Glomerular endothelial cell (primary cell): ENCODE data around the gene KIF9. TPM values are rescaled to one million over a fixed set of nuclear protein-coding genes. Genes with fewer than 3 reads are reported as not detected.
"Not testable (repeated sequence)": the region's sequence is repeated elsewhere in the genome, so short reads cannot be mapped to it uniquely, and the experiment has no call there.

ENCODE experiments used
- DNase-seq: peaks from one replicate; pipeline ENCODE4 v3.0.0-alpha.2; 2011; ENCODE audit warnings: low read depth, low spot score; ENCODE audit errors: extremely low read depth
- total RNA-seq: library from RNA; depleted of rRNA; stranded (reverse); fragments of >200 nt; gene quantifications from 2 replicates; pipeline ENCODE4 v1.2.3, GENCODE V29; 2015

KIF9 gene
- total RNA-seq, 1 donor from 2014 or later, result 13.9 TPM

DNA sequence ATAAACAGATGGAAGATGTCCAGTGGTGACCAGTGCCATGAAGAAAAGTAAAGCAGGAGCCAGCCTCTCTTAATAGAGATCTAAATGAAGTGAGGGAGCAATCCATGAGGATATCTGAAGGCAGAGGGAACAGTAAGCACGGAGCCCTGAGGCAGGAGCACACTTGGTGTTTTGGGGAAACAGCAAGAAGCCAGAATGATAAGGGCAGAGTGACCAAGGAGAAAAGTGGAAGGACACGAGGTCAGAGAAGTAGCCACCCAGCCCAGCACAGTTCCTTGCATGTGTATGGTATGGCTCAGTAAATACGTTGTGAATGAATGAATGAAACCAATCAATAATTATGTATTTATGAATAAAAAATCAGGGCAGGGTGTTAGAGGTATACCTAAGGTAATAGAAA is 11.8 kb upstream of the KIF9 start:
- no peak for DNase-seq

DNA sequence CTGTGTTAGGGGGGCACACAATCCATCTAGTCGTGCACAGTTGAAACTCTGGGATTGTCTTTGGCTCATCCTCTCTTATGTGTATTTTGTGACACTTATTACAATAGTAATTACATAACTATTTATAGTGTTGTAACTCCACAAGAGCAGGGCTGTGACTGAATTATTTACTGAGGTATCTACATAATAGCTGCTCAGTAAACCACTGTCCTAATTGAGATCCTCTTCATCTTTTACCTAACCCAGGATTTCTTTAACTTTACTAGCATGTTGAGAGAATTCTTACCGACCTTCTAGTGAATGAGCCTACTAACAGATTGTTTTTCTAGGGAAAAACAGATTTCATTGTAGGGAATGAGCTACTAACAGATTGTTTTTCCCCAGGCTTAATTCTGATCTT is 11.2 kb upstream of the KIF9 start:
- DNase-seq, result no peak

DNA sequence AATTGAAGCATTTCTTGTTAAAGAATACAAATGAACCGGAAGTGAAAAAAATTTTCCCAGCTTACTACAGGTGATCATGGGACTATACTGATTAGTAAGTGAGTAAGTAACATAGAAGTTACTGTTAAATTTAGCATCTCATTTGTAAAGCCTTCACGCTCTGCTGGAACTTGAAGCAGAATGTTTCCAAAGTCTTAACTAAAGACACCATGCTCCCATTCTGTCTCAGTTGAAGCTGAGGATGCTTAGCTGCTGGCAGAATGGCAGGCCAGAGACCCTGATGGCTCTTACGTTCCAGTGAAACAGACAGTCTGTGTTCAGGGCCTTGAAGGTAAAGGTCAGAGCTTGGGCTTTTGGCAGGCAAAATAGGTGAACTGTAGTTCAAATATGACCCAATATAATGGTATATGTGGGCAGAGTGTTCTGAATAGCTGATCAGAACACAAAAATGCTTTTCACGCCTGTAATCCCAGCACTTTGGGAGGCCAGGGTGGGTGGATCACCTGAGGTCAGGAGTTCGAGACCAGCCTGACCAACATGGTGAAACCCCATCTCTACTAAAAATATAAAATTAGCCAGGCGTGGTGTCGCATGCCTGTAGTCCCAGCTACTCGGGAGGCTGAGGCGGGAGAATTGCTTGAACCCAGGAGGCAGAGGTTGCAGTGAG is 9.3 kb upstream of the KIF9 start:
- not testable (repeated sequence) for DNase-seq

DNA sequence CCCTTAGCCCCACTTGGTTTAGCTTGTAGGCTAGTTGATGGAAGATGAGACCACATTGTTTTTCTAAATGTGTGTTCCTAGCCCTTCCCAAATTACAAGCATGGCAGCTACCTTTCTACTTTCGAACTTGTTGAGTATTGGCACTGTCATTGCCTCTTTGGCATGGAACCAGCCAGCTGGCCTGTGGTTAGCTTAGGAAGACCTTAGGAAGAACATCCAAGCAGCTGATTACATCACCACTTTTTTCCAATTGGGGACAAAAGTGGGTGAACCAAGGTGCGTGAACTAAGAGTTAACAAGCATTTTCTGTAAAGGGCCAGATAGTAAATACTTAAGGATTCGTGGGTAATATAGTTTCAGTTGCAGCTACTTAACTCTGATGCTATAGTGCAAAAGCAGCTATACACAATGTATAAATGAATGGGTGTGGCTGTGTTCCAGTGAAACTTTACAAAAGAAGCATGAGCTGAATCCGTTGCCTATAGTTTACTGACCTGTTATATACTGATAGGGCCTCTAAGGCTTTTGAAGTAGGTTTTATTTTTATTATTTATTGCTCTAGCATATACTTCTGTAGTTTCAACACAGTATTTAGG is 8.7 kb upstream of the KIF9 start:
- no peak for DNase-seq

DNA sequence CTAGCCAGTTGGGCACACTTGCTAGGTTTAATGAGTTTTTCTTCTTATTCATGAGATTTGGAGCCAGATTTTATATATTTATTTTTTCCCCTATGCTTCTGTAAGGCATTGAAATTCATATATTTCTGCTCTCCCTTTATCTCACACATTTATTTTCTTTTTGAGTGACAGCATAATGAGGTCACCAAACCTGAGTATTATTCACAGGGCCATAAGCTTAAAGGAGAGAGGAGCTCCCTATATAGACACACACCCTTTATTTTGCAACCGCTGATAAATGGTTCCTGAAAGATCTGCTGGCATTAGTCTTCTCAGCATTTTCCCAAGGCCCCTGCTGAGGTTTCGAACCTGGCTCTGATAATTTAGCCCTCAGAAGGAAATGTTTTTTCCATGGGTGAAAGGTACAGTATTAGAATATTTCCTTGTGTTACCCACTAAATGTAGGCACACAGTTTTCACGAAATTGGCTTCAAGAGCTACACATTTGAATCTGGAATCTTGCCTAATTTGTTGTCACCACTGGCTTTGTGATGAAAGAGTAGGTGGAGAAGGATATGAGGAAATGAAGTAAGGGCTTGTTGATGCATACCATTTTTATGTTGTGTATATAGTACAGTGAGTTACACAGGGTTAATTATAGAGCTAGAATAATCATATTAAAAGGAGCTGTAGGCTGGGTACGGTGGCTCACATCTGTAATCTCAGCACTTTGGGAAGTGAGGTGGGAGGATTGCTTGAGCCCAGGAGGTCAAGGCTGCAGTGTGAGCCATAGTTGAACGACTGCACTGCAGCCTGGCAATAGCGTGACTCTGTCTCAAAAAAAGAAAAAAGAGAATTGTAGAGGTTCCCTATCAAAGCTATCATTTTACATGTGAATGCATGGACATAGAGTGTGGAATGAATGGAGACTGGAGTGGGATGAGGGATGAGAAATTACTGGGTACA is 6.6 kb upstream of the KIF9 start:
- DNase-seq, result no peak

DNA sequence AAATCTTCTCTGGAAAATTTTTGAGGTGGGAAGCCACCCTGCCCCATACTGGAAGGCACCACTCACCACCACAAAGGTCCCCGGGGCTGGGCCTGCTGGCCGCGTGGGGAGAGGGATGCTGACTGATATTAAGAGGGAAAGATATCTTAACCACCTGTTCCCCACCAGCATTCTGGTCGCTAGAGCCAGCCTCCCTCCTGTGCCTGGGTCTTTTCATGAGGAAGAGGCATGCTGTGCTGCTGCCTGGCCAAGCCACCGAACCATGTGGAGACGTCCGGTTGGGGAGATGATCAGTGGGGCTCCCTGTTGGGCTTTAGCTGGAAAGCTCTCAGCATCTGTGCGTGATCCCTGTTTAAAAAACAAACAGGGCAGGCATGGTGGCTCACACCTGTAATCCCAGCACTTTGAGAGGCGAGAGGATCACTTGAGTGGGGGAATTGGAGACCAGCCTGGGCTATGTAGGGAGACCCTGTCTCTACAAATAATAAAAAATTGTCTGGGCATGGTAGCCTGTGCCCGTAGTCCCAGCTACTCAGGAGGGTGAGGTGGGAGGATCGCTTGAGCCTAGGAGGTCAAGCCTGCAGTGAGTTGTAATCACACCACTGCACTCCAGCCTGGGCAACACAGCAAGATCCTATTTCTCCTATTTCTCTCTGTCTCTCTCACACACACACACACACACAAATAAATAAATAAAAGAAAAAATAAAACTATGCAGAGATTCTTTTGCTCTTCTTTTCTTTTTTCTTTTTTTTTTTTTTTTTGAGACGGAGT is 1.2 kb upstream of the KIF9 start:
- DNase-seq, result no peak

DNA sequence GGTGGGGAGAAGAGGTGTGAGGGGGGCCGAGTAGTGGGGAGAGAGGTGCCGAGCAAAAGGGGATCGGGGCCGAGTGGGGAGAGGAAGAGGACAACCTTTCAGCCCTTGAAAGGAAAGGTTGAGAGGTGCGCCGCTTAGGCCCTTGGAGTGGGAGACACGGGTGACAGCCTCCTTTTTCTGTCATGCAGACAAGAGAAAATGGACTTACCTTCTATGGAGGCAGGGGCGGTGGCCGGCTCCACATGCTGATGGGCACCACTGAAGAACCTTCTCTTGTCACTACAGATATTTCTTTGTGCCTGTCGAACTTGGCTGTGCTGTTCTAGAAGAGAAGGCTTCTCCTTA is 566 bp upstream of the KIF9 start:
- DNase-seq, result no peak

DNA sequence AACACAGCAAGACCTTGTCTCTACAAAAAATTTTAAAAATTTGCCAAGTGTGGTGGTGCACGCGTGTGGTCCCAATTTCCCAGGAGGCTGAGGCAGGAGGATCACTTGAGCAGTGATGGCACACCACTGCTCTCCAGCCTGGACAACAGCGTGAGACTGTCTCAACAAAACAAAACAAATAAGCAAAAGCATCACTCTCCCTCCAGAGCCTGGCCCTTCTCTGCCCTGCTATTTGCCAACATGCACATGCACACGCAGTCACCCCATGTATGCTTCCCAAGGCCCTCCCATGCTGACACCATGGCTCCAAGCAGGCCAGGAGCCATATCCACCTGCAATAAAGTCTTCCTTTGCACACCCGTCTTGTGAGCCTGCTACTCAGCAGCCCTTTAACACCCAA is 2.1 kb downstream of the KIF9 start:
- DNase-seq, result no peak

DNA sequence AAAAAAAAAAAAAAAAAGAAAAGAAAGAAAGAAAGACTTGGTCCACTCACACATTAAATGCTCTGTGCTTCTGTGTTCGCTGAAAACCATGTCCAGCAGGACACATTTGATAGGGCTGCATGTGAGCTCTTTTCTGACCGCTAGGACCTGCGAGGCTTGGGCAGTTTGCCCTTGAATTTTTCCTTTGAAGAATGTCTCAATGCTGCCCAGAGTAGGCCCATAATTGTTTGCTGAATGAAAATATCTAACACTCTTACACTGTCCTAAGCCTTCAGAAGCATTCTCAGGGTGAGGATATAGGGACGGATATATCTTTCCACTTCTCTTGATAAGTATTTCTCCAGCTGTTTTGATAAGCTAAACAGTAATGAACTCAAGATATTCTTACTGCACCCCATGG is 6.0 kb downstream of the KIF9 start:
- DNase-seq, result no peak

DNA sequence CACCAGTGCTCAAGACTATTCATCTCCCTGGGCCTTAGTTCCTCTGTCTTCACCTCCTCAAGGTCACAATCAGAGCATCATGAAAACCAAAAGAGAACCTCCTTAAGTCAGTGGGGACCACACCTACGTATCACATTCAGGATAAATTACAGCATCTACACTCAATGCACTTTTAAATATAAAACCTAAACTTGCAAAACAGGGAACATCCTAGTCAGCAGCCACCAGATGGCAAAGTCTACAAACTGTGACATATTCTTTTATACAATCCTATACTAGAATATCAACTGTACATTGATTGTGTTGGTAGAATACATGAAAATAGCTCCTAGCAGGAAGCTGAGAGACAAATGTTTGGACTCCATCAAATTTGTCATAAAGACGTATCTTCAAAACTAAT is 7.9 kb downstream of the KIF9 start:
- DNase-seq, result no peak

DNA sequence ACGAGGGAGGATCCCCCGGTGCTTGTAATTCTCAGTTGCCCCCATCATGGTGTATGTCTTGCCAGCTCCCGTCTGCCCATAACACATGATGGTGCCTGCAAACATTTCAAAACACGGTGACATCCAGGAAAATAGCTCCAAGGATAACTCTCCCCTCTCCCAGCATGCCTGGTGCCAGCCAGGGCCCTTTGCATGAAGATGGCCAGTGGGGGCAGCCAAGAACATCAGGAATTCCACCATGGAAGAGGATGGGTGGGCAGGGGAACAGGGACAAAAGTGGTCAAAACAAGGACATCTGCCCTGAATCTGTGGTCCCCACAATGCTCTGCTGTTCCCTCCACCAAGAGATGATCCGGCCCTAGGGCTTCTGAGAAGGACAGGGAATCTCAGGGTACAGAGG is 9.0 kb downstream of the KIF9 start:
- DNase-seq, result no peak

DNA sequence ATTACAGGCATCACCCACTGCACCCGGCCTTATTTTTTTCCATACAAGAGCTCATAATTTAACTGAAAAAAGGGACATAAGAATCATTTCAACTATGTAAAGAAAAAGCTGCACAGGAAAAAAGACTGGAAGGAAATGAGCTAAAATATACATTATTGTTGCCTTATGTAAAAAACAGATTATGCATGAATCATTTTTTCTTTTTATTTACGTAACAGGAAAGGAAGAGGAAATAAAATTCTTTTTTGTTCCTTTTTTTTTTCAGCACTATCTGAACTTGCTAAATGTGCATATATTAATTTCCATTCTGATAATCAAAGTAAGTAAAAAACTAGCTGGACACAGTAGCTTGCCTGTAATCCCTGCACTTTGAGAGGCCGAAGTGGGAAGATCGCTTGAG is 12.1 kb downstream of the KIF9 start:
- no peak for DNase-seq

DNA sequence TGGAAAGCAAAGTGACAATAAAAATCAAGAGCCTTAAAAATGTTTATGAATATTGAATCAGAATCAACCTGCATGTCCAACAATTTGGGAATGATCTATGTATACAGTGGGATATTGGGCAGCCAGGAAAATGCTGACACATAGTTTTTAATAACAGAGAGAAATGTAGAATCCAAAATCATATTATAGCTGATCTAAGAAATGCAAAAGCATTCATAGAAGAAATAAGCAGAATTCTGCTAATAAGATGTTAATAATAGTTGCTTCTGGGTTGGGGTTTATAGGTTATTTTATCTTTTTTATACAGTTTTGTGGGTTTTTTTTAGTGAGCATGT is 15.1 kb downstream of the KIF9 start:
- no peak for DNase-seq

DNA sequence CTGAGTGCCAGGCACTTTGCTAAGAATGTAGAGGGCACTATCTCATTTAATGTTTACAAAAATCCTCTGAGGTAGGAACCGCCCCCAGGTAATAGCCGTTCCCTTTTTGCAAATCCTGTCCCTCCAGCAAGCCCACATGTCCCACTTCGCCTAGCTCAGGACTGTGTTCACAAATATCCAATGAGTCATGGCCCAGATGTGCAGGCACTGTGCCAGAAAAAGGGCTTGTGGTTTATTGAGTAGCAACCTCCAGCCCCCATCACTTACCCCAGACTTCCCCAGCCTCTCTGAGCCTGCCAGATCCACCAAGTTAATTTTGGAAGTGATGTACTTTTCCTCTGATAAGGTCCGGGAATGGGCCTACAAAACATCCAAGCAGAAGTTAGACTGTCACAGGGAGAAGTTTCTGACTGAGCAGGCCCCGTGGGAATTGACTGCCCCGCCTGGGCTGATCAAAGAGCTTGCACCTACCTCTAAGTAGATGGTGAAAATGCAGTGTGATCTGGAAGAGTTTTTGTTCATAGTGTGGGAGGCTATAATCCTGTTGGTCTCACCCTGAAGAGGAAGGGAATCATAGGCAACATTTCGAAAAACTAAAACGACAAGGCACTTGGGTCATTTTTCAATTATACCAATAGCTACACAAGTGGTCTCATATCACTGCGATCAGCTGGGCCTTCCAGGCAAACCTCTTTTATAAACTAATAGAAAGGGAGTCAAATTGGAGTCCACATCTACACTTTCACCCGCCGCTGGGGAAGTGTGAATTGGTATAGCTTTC is 15.7 kb downstream of the KIF9 start:
- peak; percentile 75 for DNase-seq

DNA sequence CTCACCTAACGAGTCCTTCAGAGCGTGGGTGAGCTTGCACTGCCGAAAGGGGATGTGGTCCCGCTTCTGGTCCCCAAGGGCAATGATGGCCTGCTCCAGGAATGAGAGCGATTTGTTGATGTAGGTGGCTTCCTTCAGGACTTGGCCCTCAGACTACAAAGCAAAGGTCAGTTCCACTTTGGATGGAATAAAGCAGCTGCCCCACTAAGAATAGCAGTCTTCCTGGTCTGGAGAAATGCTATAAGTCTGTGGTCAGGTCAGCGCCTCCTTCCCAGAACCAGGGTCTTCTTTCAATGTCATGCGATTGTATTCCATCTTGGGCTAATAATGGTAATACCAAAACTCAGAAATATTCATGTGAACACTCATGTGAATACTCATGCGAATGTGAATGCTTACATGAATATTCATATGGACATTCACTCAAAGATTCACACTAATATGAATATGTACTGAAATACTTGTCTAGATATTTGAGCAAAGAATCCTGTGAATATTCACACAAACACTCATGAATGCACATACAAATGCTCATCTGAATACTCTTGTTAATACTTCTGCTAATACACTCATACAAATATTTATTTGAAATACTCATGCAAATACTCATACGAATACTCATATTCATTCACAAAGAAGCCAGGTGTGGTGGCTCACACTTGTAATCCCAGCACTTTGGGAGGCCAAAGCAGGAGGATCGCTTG is 16.7 kb downstream of the KIF9 start:
- no peak for DNase-seq

DNA sequence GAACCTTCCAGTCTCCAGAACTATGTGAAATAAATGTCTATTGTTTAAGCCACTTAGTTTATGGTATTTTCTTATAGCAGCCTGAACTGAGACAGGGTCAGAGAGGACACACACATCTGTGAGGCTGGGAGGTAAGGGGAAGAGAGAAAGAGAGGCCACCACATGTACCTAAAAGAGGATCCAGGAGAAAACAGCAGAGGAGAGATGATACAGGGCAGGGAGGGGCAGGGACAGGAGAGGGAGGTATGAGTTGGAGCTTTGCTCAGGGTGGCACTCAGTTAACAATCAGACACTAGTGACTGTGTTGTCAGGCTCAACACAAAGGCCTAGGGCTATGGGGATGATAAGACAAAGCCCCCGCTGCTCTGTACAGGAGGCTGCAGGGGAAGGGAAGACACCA is 17.6 kb downstream of the KIF9 start:
- no peak for DNase-seq

DNA sequence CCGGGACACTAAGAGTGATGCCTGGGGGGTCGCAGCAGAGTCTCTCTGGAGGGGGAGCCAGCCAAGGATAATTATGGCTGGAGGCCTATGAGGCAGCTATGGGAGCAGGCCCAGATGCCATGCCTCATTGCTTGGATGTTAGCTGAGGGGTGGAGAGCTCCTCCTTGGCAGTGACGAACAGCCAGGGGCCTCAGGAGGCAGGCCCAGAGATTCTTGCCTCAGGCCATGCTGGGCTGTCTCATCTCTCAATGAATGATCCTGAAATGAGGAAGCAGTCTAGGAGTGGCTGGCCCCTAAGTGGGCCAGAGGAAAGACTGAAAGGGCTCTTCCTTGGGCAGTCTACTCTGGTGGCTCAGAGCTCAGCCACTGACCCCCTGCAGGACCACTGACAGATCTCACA is 21.3 kb downstream of the KIF9 start:
- DNase-seq, result no peak

DNA sequence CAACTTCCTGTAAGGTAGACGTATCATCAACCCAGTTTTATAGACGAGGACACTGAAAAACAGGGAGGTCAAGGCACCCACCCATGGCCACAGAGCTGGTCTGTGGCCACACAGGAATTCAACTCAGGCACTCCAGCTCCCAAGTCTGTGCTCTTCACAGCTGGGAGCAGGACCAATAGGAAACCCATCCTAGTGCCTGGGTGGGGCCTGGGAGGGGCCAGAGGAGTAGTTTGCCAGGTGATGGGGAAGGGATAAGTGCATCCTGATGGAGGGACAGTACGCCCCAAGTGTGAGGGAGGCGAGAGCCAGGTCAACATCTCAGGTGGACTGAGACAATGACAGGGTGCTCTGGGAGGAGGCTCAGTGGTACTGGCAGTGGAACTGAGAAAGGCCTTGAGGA is 22.0 kb downstream of the KIF9 start:
- DNase-seq, result no peak

DNA sequence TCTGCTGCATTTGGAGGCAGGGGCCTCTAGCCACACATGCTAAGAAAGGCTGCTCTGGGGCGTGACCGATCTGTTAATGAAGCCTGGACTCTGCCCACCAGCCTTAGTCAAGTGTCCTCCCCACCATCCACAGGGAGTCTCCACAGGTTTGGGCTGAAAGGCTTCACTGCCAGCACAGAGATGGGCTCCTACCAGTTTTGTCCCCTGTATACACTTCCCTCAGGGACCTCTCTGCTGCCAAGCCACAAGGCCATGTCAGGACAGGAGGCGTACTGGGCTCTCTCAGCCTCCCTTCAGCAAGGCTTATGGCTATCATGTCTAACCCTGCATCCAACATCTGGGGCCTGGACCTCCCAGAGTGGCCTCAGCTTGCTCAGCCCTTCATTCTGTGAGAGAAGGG is 23.5 kb downstream of the KIF9 start:
- DNase-seq, result no peak

DNA sequence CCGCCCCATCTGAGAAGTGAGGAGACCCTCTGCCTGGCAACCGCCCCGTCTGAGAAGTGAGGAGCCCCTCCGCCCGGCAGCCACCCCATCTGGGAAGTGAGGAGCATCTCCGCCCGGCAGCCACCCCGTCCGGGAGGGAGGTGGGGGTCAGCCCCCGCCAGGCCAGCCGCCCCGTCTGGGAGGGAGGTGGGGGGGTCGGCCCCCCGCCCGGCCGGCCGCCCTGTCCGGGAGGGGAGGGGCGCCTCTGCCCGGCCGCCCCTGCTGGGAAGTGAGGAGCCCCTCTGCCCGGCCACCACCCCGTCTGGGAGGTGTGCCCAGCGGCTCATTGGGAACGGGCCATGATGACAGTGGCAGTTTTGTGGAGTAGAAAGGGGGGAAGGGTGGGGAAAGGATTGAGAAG is 26.3 kb downstream of the KIF9 start:
- not testable (repeated sequence) for DNase-seq
